HG02763 (cell line): ENCODE data around the gene SMG9.
"Not testable (repeated sequence)": the region's sequence is repeated elsewhere in the genome, so short reads cannot be mapped to it uniquely, and the experiment has no call there.

Experiments used
- ATAC-seq: cut with Tn5 transposase; IDR thresholded peaks from one replicate; pipeline ENCODE4 v1.9.1; 2021; ENCODE audit warnings: mild to moderate bottlenecking, moderate library complexity; ENCODE audit not compliant: unreplicated experiment

Gene SMG9

GRCh38 chr19:43695985-43696704 lies 58.6 kb downstream of the SMG9 start:
- ATAC-seq = no peak

GRCh38 chr19:43694553-43694952 lies 60.2 kb downstream of the SMG9 start:
- ATAC-seq = no peak

- ATAC-seq = no peak
Observed at GRCh38 chr19:43692877-43693276, 61.9 kb downstream of the SMG9 start.

GRCh38 chr19:43692385-43692784 lies 62.4 kb downstream of the SMG9 start:
- ATAC-seq = no peak

GRCh38 chr19:43691755-43692154 lies 63.0 kb downstream of the SMG9 start:
- no peak for ATAC-seq

GRCh38 chr19:43690890-43691289 lies 63.9 kb downstream of the SMG9 start:
- no peak for ATAC-seq

- no peak for ATAC-seq
Observed at GRCh38 chr19:43690444-43690843, 64.3 kb downstream of the SMG9 start.

GRCh38 chr19:43688059-43688701 lies 66.6 kb downstream of the SMG9 start:
- no peak for ATAC-seq

GRCh38 chr19:43687660-43687997 lies 67.1 kb downstream of the SMG9 start:
- no peak for ATAC-seq

GRCh38 chr19:43684326-43684725 lies 70.4 kb downstream of the SMG9 start:
- no peak for ATAC-seq

GRCh38 chr19:43683905-43684304 lies 70.9 kb downstream of the SMG9 start:
- no peak for ATAC-seq

- no peak for ATAC-seq
Observed at GRCh38 chr19:43682824-43683661, 71.7 kb downstream of the SMG9 start.

- not testable (repeated sequence) for ATAC-seq
Observed at GRCh38 chr19:43682269-43682668, 72.5 kb downstream of the SMG9 start.

- no peak for ATAC-seq
Observed at GRCh38 chr19:43681821-43682220, 72.9 kb downstream of the SMG9 start.

- no peak for ATAC-seq
Observed at GRCh38 chr19:43678512-43679261, 76.1 kb downstream of the SMG9 start.
